H54 (cell line): ENCODE results near the gene DSC1.

Experiments used
- DNase-seq: peaks from one replicate; pipeline ENCODE4 v3.0.0; 2011; ENCODE audit warnings: low spot score, mixed read lengths; ENCODE audit not compliant: insufficient read length
- FAIRE-seq: peaks from 3 replicates; lab custom pipeline; 2011; peaks lifted over from hg19 to GRCh38; lab: Jason Lieb, UNC
- POLR2A ChIP-seq: IDR thresholded peaks from 2 replicates; pipeline ENCODE4 v1.6.1; 2011; ENCODE audit warnings: low read depth, mild to moderate bottlenecking, low read length

The DSC1 gene, protein sequence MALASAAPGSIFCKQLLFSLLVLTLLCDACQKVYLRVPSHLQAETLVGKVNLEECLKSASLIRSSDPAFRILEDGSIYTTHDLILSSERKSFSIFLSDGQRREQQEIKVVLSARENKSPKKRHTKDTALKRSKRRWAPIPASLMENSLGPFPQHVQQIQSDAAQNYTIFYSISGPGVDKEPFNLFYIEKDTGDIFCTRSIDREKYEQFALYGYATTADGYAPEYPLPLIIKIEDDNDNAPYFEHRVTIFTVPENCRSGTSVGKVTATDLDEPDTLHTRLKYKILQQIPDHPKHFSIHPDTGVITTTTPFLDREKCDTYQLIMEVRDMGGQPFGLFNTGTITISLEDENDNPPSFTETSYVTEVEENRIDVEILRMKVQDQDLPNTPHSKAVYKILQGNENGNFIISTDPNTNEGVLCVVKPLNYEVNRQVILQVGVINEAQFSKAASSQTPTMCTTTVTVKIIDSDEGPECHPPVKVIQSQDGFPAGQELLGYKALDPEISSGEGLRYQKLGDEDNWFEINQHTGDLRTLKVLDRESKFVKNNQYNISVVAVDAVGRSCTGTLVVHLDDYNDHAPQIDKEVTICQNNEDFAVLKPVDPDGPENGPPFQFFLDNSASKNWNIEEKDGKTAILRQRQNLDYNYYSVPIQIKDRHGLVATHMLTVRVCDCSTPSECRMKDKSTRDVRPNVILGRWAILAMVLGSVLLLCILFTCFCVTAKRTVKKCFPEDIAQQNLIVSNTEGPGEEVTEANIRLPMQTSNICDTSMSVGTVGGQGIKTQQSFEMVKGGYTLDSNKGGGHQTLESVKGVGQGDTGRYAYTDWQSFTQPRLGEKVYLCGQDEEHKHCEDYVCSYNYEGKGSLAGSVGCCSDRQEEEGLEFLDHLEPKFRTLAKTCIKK

DNA sequence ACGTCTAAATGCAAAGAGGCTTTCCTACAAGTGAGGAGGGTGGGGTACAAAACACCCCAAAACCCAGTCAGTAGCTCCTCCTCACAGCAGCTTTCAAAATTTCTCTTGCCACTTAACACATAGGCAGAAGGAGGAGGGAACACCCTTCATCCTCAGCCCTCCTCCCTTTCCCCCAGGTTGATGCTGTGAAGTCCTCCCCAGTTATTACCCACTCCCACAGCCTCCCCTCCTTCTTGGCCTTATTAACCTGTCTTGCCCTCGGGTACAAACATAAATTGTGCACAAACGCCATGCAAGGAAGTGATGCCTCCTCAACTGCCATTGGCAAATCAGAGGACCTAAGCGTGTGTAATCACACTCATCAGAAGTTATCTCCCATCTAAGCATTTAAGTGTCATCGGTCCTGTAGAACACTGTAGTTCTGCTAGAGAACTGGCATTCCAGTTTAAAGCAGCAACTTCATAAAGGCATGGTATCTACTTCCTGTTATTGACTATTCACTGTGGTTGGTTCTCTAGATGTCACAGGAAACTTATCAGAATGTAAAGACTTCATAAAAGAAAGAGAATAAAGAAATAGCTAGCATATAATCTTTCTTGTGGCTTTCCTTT lies at the start of gene DSC1:
Gene DSC1 (minus strand): TSS at position 32 of the 611 bp plus-strand sequence. CDS start 262 bp downstream, outside the sequence.
- no peak for FAIRE-seq

DNA sequence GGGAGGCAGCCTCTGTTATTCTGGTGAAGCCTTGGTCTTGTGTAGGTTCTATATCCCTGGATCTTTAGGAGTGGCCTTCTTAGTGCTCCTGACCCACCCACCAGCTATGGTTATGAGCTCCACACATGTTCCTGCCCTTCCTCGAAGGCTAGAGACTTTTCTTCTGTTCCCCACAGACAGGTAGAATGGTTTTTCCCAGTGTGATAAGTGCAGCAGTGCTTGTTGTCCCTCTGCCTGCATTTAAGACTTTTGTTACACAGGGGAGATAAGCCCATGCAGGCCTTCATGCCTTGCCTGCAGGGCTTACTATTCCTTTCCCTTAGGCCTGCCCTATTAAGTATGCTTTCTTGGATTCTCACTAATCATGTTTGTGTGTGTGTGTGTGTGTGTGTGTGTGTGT lies 48.4 kb upstream of the DSC1 start:
- no peak for TF ChIP-seq POLR2A
- FAIRE-seq (no peak), DNase-seq (no peak)

More for the DNA sequence above, at the start of gene DSC1:
- DNase-seq = no peak
- TF ChIP-seq POLR2A = no peak

DNA sequence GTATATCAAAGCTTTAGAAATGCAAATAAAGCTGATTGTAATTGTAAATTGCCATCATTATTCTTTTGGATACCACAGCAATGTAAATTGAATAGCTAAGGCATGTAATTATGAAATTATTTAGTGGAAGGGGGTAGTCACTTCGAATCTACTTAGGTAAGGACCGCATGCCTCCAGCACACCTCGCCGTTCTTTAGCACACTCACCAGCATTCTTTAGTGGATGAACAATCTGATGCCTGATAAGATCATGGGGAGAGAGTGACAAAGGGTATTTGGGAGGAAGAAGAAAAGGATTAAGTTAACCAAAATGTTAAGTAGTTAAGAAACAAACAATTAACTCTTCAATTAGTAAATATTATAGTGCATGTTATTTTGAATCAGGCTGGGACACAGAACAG lies 46.4 kb upstream of the DSC1 start:
- no peak for DNase-seq
- no peak for FAIRE-seq
- TF ChIP-seq POLR2A = no peak

DNA sequence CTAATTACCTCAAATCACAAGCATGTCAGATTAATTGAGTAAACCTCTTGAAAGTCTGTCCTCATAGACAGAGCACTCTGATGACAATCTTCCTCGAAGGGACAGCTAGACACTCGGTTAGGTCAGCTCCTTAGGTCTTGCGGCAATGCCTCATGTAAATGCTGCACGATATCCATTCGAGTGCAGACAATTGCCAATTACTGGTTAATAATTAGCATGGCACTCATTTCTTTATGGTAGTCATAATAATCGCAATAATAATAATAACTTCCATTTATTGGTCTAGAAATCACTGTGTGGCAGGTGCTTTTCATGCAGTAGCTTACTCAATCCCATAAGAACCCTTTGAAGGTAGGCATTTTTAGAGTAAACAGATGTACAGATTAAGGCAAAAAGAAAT lies 44.7 kb upstream of the DSC1 start:
- FAIRE-seq (no peak), DNase-seq (no peak)
- no peak for TF ChIP-seq POLR2A

DNA sequence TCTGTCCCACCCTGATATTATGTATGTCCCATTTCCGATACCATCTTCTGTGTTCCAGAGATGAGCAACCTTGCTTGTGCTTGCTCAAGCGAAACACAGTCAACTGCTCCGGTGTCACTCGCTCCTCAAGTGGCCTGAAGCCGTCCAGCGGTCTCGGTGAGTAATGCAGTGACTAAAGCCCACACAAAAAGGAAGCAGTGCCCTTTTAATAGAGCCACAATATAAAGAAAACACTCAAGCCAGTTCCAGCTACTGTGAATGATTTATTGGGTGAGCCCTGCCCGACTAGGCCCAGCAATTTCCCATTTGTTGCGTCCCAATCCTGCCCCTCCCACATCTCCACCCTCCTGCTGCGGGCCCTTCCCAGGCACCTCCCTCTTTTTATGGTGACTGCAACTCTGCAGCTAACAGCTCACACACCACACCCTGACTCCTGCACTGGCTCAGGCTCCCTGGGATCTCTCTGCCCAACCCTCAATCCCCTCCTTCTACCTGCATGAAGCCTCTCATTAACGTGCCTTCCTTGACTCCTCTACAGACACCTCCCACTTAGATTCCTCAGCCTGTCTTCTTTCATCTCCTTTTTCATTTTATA lies 44.2 kb upstream of the DSC1 start:
- peak; percentile 77 for FAIRE-seq
- DNase-seq = peak; percentile 30
- no peak for TF ChIP-seq POLR2A

DNA sequence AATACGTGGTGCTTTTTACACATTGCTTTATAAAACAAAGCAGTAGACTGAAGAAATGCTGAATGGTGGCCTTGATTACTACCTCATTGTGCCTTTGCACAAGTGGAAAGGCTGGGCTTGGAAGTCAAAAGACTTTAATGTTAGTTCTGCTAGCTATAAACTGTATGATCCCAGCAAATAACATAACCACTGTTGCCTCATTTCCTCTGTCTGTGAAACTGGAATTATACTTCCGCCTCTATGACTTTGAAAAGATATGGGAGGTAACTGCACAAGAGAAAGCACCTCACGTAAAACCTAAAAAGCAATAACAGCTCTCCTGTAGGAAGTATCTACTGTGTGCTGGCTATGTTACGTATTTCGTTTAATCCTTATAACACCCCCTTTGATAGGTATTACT lies 43.4 kb upstream of the DSC1 start:
- TF ChIP-seq POLR2A = no peak
- DNase-seq (no peak), FAIRE-seq (no peak)

DNA sequence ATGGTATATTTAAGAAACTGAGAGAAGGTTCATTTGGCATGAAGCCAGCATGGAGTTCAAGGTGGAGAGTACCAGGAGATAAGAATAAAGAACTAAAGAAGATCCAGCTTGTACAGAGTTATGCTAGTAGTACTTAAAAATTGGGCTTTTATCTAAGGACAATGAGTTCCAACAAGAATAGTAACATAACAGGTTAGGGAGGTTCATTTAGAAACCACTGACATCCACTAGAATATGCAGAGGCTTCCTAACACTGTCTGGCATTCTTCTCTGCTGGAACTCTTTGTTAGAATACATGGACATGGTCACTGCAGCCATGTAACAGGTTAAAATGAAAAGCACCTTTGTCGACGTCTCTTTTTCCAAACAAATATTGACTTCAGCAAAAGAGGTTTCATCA lies 42.6 kb upstream of the DSC1 start:
- TF ChIP-seq POLR2A = no peak
- FAIRE-seq (no peak), DNase-seq (no peak)

DNA sequence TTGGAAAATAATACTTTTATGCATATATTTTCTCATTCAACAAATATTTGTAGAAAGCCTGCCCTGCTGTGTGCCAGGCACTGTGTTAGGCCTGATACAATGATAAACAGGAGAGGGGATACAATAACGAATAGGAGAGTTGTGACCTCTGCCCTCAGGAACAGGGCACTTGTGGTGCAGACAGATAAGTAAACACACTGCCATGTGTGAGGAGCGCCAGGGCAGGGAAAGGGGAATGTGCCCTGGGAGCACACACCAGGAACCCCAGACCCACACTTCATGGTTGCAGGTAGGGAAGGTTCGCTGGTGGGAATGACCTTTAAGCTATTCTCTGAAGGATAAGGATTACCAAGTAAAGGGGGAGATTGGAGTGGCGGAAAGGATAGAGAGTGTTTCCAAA lies 42.2 kb upstream of the DSC1 start:
- no peak for FAIRE-seq

DNA sequence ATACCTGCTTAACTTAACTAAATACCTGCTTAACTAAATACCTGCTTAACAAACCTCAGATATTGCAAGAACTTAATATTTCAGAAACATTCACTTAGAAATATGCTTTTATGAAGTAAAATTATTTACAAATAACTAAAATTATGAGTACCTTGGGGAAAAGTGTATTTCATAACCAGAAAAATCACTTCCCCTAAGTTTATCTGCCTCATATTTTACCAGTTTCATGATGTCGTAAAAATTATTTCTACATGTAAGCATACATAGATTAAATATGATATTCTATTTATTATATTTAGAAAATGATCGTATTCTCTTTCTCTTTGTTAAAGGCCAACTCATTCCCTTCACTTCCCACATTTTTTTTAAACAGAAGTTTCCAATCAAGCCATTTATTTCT lies 41.5 kb upstream of the DSC1 start:
- DNase-seq = no peak
- TF ChIP-seq POLR2A = no peak
- FAIRE-seq = no peak

More for the DNA sequence above, 42.2 kb upstream of the DSC1 start:
- no peak for TF ChIP-seq POLR2A
- no peak for DNase-seq

DNA sequence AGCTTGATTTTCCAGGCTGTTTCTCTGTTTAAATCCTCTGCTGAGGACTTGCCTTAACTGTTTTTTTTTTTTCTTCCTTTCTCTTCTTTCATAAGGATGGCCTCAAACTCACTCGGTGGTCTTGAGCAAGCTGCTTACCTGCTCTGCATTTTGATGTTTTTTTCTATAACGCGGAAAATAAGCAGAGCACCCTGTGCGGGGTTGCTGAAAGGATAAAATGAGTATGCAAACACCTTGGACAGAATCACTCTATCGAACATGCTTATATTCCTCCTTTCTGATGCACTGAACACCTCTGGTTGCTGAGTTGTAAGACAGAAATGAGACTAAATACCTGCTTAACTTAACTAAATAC lies 41.1 kb upstream of the DSC1 start:
- no peak for TF ChIP-seq POLR2A
- no peak for FAIRE-seq
- no peak for DNase-seq

DNA sequence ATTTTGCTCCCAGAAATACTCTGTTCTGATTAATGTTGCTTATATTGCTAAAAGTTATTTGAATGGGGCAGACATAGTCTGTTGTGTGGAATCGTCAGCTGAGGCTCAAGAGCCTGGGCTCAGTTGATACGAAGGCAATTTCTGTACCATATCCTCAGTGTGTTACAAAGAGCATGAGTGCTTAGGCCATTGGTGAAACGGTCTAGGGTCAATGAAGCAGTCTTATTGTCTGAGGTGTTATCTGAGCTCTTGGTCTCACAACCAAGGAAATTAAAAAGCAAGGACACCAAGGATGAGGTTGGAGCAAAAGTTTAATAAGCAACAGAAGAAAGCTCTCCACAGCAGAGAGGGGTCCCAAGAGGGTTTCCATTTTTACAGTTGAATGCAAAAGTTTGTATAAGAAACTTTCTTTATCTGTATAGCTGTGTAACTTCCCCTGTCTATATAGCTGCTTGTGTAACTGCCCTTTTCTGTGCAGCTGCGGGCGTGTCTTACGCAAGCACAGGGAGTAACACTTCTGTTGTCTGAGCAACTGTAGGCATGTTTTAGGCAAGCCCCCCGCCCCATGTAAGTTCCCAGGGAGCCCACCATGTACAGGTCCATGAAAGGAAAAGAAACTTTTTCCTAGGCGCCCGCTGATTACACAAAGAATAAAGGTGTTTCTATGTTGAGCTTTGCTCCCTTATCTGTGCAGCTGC lies 40.6 kb upstream of the DSC1 start:
- TF ChIP-seq POLR2A = no peak
- FAIRE-seq (no peak), DNase-seq (no peak)

DNA sequence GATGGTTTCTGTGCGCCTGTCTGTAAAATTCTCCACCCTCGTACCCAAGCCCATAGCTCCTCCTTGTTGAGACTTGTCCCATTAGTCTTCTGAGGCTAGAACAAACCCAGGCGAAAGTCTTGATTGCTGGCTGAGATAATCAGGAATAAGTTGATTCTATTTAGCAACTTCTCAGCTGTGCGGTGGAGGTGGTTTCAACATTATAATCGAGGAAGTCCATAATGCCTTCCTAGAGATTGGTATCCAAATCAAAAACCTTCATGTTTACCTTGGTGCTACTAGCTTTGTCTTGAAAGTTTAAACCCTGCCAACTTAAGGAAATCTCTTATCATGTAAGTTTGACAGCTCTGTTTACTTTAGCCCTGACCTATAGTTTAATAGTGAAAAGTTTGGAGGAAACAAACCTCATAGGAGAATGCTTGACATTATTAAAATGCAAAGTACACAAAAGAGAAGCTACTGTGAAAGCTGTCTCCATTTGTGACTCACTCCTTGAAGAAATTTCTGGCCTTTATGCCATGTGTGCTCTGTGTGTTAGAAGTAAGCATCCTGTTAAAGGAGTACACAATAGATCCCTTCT lies 36.6 kb upstream of the DSC1 start:
- DNase-seq = no peak
- no peak for TF ChIP-seq POLR2A
- FAIRE-seq = no peak

DNA sequence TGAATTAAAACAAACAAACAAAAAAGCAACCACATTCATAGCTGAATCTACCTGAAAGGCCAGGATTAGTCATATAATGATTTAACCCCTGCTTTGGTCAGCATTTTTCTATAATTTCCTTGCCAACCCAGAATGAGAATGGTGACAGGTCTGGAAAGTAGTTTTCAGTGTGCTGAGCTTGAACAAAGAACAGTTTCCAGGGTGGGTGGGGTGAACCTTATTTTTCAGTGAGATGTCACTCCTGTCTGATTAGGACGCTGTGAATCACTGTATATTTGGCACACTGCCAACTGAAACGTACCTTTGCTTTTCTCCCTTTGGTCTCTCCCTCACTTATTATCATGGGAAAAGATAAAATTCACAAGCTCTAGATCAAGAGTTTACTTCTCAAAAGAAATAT lies 35.0 kb upstream of the DSC1 start:
- no peak for DNase-seq
- no peak for FAIRE-seq
- TF ChIP-seq POLR2A = no peak
